A549 (cell line): Measurements from ENCODE around the gene RBM39.

Source experiments
- EP300 ChIP-seq, 2 experiments: fragments of >200 bp; sonication (Bioruptor Twin); formaldehyde crosslinking; IDR thresholded peaks; 2 replicates in 1 of 2; 3 replicates in 1 of 2; pipeline ENCODE4 v1.6.1; 2016 to 2017
- FOSL2 ChIP-seq, 2 experiments: fragments of 450-650 bp in 1 of 2; fragments of >200 bp in 1 of 2; sonication (Bioruptor Twin) in 1 of 2; formaldehyde crosslinking; IDR thresholded peaks; 2 replicates each; pipeline versions ENCODE4 v1.5.0 to v1.6.1; 2016 to 2020; ENCODE audit warnings: mild to moderate bottlenecking in 1 of 2, moderate library complexity in 1 of 2
- HMGXB4 ChIP-seq: fragments of 250-450 bp; sonication (Bioruptor Pico); IDR thresholded peaks from 2 replicates; pipeline ENCODE4 v1.5.0; 2021; ENCODE audit warnings: mild to moderate bottlenecking, moderate library complexity, borderline replicate concordance
- JUN ChIP-seq, 2 experiments: fragments of >200 bp; sonication (Bioruptor Twin); formaldehyde crosslinking; IDR thresholded peaks; 2 replicates in 1 of 2; 3 replicates in 1 of 2; pipeline ENCODE4 v1.6.1; 2016 to 2017
- KDM5A ChIP-seq: fragments of 200-600 bp; sonication (generic); IDR thresholded peaks from 2 replicates; pipeline ENCODE4 v1.6.1; 2016; ENCODE audit warnings: antibody characterized with exemption, mild to moderate bottlenecking
- TF ChIP-seq, protein P1 (sequence below): fragments of >200 bp; sonication (Bioruptor Twin); formaldehyde crosslinking; IDR thresholded peaks from 3 replicates; pipeline ENCODE4 v1.5.1; 2016

DNA sequence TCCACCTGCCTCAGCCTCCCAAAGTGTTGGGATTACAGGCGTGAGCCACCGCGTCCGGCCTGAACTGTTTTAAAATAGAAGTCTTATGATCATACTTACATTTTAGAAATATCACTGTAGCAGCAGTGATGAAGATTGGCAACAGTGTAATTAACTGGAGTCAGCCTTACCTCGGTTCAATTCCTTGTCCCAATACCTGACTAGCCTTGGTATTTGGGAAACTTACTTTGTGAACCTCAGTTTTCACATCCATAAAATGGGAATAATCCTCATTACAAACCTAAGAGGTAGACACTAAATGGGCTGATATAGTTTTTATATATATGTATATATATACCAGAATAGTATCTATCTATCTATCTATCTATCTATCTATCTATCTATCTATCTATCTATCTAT lies 49.0 kb upstream of the RBM39 start:
- TF ChIP-seq, protein P1, sequence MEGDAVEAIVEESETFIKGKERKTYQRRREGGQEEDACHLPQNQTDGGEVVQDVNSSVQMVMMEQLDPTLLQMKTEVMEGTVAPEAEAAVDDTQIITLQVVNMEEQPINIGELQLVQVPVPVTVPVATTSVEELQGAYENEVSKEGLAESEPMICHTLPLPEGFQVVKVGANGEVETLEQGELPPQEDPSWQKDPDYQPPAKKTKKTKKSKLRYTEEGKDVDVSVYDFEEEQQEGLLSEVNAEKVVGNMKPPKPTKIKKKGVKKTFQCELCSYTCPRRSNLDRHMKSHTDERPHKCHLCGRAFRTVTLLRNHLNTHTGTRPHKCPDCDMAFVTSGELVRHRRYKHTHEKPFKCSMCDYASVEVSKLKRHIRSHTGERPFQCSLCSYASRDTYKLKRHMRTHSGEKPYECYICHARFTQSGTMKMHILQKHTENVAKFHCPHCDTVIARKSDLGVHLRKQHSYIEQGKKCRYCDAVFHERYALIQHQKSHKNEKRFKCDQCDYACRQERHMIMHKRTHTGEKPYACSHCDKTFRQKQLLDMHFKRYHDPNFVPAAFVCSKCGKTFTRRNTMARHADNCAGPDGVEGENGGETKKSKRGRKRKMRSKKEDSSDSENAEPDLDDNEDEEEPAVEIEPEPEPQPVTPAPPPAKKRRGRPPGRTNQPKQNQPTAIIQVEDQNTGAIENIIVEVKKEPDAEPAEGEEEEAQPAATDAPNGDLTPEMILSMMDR = no peak
- TF ChIP-seq JUN (IDR thresholded peaks at IDR 0.05) (no peak), KDM5A (no peak), EP300 (IDR thresholded peaks at IDR 0.05) (no peak), HMGXB4 (CRISPR knock-in tag) (no peak), FOSL2 (IDR thresholded peaks at IDR 0.05) (no peak), FOSL2 (CRISPR knock-in tag; IDR thresholded peaks at IDR 0.05) (no peak)
